IPS-NIHi11 (cell line): ENCODE results near the gene FYCO1.

Experiments
- DNase-seq: peaks from one replicate; pipeline ENCODE4 v3.0.0; 2012; ENCODE audit warnings: mixed read lengths, low spot score

The FYCO1 gene

DNA sequence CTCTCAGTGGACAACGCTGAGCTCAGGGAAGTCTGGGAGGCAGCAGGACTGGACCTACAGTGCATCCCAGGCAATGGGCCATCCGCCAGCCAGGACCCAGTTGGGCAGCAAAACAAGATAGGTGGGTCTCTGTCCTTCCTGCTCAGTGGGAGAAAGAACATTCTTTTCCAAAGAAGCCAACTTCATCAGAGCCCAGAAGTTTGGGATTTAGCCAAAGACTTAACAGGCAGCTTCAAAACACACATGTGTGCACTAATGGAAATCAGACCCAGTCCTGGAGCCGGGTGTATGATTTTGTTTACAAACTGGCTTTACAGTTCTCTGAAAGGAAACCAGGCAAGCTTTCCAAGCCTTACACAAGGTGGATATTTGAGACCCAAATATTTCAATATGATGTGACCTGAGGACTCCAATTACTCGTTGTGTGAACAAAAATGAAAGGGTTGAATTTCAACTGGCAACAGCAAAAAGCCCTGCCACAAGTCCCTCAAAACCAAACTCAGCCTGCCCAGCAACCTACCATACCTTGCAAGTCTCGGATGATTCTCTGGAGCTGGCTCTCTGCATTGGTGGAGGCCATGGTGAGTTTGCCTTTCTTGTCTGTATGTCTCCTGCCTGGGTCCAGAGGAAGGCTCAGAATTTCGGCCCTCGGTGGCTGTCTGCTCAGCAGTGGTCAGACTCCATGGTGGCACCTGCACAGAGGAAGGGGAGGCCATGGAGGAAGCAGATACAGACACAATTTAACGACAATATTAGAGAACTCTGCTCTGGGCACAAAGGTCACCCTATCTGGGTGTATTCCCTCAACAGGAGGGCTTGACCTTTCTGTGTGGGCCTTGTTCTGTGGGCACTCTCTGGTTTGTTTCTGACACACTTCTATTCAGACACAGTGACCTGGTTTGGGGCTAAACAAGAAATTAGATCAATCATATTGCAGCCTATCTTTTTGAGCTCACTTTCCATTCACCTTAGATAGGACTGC lies 11.0 kb downstream of the FYCO1 start:
- no peak for DNase-seq

GRCh38 chr3:45983770-45984169 lies 11.9 kb downstream of the FYCO1 start:
- no peak for DNase-seq

GRCh38 chr3:45981346-45982074 lies 14.1 kb downstream of the FYCO1 start:
- DNase-seq = no peak

DNA sequence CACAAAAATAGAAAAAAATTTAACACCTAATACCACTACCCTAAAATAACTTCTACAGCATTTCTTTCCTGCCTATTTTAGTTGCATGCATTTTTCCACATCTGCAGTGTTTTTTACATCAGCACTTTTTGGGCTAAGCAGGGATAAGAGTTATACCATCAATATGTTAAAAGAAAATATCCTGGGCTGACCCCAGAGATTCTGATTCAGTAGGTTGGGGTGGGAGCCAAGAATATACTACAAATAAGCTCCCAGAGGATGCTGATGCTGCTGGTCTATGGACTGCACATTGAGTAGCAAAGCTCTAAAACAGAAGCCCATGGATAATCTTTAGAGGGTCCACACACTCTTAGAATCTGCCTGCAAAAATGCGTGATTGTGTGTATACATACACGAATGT lies 14.8 kb downstream of the FYCO1 start:
- DNase-seq = no peak

- DNase-seq = no peak
These were observed 15.3 kb downstream of the FYCO1 start for GRCh38 chr3:45980229-45980813.

DNA sequence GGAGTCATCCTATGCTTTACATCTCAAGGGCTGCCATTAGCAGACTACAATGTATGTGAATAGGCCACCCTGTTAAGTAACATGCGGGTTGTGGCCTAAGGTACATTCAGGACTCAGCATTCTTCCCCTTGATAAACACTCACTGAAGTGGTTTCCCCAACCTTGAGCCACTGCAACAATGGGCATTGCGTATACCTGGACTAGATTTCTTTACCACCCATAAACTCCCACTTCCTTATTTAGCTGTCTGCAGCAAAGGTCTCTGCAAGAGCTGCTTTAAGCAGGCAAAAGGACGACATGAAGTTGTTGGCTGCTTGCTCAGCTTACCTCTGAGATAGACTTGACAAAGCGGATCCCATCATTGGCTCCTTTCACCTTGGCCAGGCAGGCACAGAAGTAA lies 16.2 kb downstream of the FYCO1 start:
- DNase-seq = no peak

- DNase-seq = no peak
These were observed 17.4 kb downstream of the FYCO1 start for GRCh38 chr3:45978006-45978761.

- DNase-seq = no peak
These were observed 19.2 kb downstream of the FYCO1 start for GRCh38 chr3:45976191-45977091.

DNA sequence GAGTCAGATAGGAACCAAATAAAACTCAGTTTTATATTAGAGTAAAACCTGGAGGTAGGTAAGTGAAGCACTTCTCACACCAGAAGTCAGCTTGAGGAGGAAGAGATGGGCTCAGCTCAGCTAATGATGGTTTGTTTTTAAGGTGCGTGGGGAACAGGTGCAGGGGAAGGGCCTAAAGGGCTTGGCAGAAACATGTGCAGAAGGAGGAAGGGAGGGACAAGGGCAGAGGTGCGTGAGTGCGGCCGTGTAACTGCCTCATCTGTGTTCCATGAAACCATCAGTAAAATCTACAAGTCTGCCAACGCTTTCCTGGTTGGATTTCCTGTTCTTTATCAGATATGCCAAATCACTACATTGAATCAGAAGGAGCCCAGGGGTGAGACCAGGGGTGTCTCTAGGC lies 19.9 kb downstream of the FYCO1 start:
- DNase-seq = no peak

DNA sequence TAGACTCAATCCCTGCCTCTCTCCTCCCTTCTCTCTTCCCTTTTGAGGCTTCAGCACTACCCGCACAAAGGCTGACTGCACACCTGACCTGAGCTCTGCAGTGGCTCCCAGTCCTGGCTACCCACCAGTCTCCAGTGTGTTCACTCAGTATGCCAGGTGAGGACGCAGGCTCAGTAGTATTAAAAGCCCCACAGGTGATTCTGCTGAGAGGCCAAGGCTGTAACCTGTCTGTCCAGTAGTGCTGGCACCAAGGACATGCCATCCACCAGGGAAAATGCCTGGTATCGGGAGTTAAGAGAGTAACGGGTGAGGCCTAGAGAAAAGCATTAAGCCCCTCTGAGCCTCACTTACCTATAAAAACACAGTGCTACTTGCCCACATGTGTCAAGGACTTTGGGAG lies 20.9 kb downstream of the FYCO1 start:
- DNase-seq = no peak

DNA sequence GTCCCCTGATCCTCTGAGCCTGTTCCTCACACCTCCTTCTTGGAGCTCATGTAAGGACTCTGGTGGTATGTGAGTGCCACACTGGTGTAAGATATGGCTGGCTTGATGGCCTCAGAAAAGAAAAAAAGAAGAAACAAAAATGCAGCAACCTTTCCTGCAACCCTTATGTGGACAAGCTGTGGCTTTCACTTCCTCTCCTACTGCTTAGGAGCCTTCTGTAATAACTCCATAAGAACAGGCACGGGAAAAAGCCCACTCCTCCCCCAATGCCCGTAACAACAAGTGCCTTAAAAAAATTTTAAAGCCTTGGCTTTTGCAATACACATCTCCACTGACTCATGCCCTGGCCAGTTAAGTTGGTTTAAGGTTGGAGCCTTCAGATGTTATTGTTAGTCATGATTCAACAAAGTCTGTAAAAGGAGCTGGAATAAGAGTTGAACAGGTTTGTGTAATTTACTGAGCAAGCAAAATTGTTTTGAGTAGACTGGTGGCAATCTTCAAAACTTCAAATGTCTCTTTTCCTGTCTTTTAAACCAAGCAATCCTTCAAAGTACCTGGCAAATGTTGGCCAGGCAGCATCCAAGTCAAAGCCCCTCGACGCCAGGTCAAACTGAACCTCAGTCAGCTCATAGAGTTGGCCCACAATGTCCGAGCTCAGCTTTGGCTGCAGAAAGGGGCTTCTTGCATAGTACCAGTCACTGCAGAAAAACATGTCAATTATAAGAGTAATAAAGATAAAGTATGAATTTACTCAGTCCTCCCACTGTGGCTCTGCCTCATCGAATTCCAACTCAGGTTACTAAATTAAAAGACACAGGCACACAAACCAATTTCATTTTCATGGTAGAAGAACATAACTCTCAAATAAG lies 22.9 kb downstream of the FYCO1 start:
- DNase-seq = no peak

GRCh38 chr3:45969953-45970352 lies 25.7 kb downstream of the FYCO1 start:
- DNase-seq = no peak

GRCh38 chr3:45969116-45969515 lies 26.5 kb downstream of the FYCO1 start:
- no peak for DNase-seq

DNA sequence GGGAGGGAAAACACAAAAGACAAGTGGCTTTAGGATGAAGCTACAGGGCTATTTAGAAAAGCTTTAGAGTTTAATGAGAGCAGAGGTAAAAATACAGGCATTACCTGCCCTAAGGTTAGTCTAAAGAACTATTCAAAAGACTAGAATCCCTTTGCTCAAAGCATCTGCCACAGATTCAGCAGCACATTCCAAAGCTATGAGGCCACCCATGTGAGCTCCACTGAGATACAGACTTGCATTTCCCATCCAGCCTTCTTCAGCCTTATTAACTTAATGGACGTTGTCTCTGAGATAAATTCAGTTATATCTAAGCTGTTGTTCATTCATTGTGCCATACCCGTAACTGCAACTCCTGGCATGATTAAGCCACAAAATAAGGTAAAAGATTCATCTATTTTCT lies 26.9 kb downstream of the FYCO1 start:
- peak; percentile 20 for DNase-seq

DNA sequence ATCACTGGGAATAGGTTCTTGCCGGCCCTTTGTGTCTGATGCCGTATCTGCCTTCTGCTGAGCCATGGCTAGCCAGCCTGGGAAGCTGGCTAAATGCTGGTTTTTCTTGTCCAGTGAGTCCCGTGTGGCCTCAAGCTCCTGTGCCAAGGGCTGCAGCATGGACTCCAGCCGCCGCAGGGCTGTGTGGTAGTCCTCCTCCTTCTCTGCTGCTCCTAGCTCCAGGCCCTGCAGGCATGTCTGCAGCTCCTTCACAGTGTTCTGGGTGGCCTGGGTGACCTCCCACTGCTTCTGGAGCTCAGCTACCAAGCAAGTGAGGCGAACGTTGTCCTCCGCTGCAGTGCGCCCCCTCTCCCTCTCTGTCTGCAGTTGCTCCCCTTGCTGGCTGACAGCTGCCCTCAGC lies 27.5 kb downstream of the FYCO1 start:
- no peak for DNase-seq

DNA sequence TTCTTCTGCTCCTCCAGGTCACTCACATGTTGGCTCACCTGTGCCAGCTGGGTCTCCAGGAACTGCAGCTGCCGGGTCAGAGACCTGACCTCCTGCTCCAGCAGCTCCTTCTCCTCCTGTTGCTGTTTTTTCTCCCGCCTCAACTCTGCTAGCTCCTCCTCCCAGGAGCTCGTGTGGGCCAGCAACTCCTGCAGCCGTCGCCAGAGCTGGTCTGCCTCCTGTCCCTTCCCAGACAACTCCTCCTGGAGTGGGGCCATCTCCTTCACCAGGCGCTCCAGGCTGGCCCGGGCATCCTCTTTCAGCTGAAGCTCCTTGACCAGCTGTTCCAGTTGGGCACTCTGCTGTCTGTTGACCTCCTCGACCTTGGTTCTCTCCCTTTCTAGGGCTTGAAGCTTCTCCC lies 27.9 kb downstream of the FYCO1 start:
- no peak for DNase-seq

- DNase-seq = no peak
These were observed 28.5 kb downstream of the FYCO1 start for GRCh38 chr3:45966950-45967640.

- no peak for DNase-seq
These were observed 29.2 kb downstream of the FYCO1 start for GRCh38 chr3:45966371-45966791.

DNA sequence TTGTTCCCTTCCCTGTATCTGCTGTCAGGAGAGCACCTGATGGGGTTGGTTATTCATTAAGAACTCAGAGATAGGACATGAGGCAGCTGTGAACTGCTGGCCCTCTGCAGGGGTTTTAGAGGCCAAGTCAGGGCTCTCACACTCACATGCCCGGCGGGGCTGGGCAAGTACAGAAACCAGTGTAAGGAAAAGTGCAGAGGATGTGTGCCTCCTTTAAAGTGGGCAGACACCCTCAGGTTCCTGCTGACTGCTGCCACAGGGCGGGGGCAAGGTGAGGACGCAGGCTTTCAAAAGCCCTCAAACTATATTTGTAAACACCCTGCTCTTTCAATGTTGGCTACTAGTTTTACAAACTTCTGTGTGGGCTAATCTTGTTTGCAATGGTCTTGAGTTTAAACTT lies 30.0 kb downstream of the FYCO1 start:
- DNase-seq = no peak
